Progenitor cell of endocrine pancreas (in vitro differentiated cells): ENCODE data around the gene ADARB2. TPM values are rescaled to one million over a fixed set of nuclear protein-coding genes. Genes with fewer than 3 reads are reported as not detected.

ENCODE experiments used
- DNase-seq: peaks from one replicate; pipeline ENCODE4 v3.0.0; 2021; ENCODE audit warnings: low spot score; ENCODE audit not compliant: unreplicated experiment
- H3K27ac Mint-ChIP-seq: 2 replicates; pipeline ENCODE4 v1.8.0; 2021; ENCODE audit warnings: mild to moderate bottlenecking, moderate library complexity, mixed read lengths
- H3K27me3 Mint-ChIP-seq: 2 replicates; pipeline ENCODE4 v1.8.0; 2021; ENCODE audit warnings: mixed read lengths
- H3K36me3 Mint-ChIP-seq: 2 replicates; pipeline ENCODE4 v1.8.0; 2022; ENCODE audit warnings: mixed read lengths; ENCODE audit not compliant: insufficient read depth
- H3K4me1 Mint-ChIP-seq: 2 replicates; pipeline ENCODE4 v1.8.0; 2021; ENCODE audit warnings: low read depth, mixed read lengths
- H3K4me3 Mint-ChIP-seq: 2 replicates; pipeline ENCODE4 v1.8.0; 2021; ENCODE audit warnings: low read depth, mild to moderate bottlenecking, moderate library complexity, mixed read lengths
- H3K9me3 Mint-ChIP-seq: 2 replicates; pipeline ENCODE4 v1.8.0; 2021; ENCODE audit warnings: low read depth, mixed read lengths
- total RNA-seq: library from RNA; stranded (reverse); gene quantifications from 2 replicates; pipeline ENCODE4 v1.2.1, GENCODE V29; 2021
- TF ChIP-seq, protein P1 (sequence below): fragments of 200-600 bp; sonication (generic); IDR thresholded peaks from one replicate; pipeline ENCODE4 v1.5.0; 2021; ENCODE audit warnings: antibody characterized with exemption, mild to moderate bottlenecking; ENCODE audit not compliant: unreplicated experiment

Gene ADARB2
- total RNA-seq, 1 donor from 2014 or later: 1.3 TPM

DNA sequence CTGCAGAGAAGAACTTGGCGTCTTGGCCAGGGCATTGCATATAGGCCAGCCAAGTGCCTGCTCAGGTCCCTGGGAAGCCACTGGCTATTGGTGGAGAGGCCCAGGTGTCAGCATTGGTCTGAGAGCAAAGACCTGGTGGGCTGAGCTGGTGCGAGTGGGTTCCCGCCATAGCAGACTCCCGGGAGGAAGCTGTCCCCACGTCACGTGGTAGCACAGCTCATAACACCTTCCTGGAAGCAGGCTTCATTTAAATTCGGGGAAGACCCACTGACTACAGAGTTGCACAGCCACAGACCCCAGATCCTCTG lies 550.7 kb downstream of the ADARB2 start:
- H3K27ac Mint-ChIP-seq: no peak overlapping the region
- no peaks in the 10 kb centered on the region for H3K36me3 Mint-ChIP-seq
- no peak for DNase-seq
- H3K27me3 Mint-ChIP-seq: peaks cover 31% of the 10 kb centered on the region
- H3K4me3 Mint-ChIP-seq: no peak overlapping the region
- no peaks in the 10 kb centered on the region for H3K9me3 Mint-ChIP-seq
- peaks cover 4% of the 10 kb centered on the region for H3K4me1 Mint-ChIP-seq
- TF ChIP-seq, protein P1, sequence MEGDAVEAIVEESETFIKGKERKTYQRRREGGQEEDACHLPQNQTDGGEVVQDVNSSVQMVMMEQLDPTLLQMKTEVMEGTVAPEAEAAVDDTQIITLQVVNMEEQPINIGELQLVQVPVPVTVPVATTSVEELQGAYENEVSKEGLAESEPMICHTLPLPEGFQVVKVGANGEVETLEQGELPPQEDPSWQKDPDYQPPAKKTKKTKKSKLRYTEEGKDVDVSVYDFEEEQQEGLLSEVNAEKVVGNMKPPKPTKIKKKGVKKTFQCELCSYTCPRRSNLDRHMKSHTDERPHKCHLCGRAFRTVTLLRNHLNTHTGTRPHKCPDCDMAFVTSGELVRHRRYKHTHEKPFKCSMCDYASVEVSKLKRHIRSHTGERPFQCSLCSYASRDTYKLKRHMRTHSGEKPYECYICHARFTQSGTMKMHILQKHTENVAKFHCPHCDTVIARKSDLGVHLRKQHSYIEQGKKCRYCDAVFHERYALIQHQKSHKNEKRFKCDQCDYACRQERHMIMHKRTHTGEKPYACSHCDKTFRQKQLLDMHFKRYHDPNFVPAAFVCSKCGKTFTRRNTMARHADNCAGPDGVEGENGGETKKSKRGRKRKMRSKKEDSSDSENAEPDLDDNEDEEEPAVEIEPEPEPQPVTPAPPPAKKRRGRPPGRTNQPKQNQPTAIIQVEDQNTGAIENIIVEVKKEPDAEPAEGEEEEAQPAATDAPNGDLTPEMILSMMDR: no peak

DNA sequence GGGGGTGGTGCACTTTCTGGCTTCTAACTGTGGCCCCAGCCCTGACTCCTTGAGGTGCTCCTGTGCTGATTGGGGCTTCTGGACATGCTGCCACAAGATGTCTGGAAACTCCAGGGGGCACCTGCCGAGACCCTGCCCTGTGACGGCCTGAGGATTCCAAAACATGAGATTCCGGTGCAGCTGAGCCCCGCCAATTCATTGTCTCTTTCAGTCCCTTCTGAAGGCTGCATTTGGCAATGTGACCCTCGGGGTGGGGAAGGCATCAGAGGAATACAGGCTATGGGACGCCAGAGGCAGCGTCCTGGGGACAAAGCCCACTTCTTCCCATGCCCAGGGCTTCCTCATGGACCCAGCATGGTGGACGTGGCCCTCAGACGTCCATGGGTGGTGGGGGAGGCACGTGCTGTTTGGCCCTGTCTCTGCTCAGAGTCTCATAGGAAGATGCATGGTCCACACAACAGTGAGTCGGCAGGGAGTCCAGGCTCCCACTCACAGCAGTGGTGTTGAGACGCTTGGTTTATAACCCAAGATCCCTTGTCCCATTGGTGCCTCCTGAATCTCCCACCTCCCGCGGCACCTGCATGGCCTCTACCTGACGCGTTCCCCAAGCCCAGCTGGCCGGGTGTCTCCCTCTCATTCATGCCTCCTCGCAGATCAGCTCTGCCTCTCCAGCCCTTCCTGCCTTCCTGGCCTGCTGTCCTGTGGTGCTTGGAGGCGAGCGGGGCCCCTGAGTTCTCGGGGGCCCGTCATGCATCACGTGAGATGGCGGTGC lies 551.2 kb downstream of the ADARB2 start:
- DNase-seq: no peak
- peaks cover 33% of the 10 kb centered on the region for H3K27me3 Mint-ChIP-seq
- H3K36me3 Mint-ChIP-seq: no peaks in the 10 kb centered on the region
- no peak overlapping the region for H3K27ac Mint-ChIP-seq
- TF ChIP-seq, protein P1: no peak
- H3K9me3 Mint-ChIP-seq: no peaks in the 10 kb centered on the region
- no peak overlapping the region for H3K4me3 Mint-ChIP-seq
- H3K4me1 Mint-ChIP-seq: peaks cover 4% of the 10 kb centered on the region

DNA sequence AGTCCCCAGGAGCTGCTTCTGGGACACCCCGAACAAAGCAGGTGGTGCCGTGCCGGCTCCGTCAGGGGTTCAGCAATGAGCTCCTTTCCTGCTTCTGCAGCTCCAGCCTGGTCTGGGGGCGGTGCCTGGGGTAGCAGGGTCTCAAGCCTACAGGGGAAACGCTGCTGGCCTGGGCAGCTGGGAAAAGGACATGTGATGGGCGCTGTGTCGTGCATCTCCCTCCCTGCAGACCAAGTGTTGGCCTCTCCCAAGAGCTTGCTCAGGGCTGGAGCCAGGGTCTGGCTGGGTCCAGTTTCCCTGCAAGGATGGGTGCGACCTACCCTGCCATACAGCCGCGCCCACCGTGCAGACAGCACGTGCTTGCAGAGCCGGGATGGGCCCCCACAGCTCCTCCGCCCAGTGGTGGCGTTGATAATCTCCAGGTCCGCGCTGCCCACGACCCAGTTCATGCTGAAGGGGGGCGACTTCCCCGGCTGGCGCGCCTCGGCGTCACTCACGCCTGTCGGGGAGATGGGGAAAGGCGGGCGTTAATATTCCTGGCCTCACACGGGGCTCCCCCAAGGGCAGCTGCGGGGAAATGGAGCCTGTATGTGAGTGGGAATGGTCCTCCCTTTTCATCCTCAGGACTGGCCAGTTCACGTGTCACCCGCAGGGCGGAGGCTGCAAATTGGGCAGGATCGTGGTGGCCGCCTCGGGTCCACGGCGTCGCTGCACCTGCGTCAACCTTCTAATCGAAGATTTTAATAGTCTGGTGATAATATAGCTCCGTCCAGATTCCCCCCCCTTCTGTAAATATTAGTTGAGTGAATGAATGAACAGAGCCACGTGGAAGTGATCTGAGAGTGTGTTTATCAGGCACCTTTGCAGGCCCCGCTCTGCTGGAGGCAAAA lies 552.5 kb downstream of the ADARB2 start:
- TF ChIP-seq, protein P1: no peak
- Mint-ChIP-seq H3K36me3 (no peaks in the 10 kb centered on the region), H3K4me3 (no peak overlapping the region), H3K9me3 (no peaks in the 10 kb centered on the region), H3K27me3 (peaks cover 40% of the 10 kb centered on the region), H3K4me1 (peaks cover 4% of the 10 kb centered on the region), H3K27ac (no peak overlapping the region)
- DNase-seq: no peak

DNA sequence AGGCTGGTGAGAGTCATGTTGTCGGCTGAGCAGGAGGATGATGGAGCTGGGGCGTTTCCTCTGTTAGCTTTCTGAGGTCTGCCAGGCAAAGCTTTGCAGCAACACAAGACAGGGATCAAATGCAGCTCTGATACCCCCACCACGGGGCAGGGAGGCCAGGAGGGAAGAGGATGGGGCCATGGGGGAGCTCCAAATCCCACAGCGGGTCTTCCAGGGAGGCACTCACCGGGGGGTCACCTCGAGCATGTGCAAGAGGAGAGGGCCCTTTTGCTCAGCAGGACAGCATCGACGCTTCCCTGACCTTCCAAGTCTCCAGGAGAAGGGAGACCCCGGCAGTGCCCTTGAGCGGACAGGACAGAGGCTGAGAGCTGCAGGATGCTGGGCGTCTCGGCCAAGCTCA lies 553.6 kb downstream of the ADARB2 start:
- peaks cover 44% of the 10 kb centered on the region for H3K27me3 Mint-ChIP-seq
- no peak for DNase-seq
- TF ChIP-seq, protein P1: no peak
- no peaks in the 10 kb centered on the region for H3K9me3 Mint-ChIP-seq
- no peak overlapping the region for H3K27ac Mint-ChIP-seq
- H3K4me3 Mint-ChIP-seq: no peak overlapping the region
- H3K36me3 Mint-ChIP-seq: no peaks in the 10 kb centered on the region
- H3K4me1 Mint-ChIP-seq: peaks cover 4% of the 10 kb centered on the region

DNA sequence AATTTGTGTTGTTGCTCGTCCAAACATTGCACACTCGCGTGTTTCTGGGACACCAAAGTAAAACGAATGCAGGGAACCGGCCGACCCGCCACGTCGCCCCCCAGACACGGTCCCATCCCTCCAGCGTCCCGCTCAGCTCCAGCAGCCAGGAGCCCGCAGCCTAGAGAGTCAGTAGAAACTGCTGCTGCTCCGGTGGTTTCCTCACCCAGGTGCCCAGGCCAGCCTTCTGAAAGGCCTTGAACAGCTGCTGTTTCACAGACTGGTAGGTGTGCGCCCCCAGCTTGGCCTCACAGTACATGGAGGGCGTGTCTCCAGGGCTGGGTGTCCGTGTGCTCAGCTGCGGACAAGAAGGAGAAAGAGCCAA lies 554.3 kb downstream of the ADARB2 start:
- Mint-ChIP-seq H3K9me3 (no peaks in the 10 kb centered on the region), H3K4me3 (no peak overlapping the region), H3K27ac (no peak overlapping the region), H3K4me1 (peaks cover 3% of the 10 kb centered on the region), H3K36me3 (no peaks in the 10 kb centered on the region), H3K27me3 (peaks cover 38% of the 10 kb centered on the region)
- TF ChIP-seq, protein P1: no peak
- DNase-seq: no peak
